Panc1 (cell line): ENCODE data around the gene ERICH4. TPM values are rescaled to one million over a fixed set of nuclear protein-coding genes. Genes with fewer than 3 reads are reported as not detected.

ENCODE experiments used
- ATAC-seq: fragments of 200-7000 bp; cut with Tn5 transposase; 2 replicates; pipeline ENCODE4 v1.9.1; 2020; ENCODE audit warnings: mild to moderate bottlenecking, moderate library complexity
- BruUV-seq: library from RNA; stranded (reverse); fragments of 400-500 nt; replicated peaks from 2 replicates; lab custom pipeline; 2021; lab: Mats Ljungman, UMichigan
- CTCF ChIA-PET: fragments of 300-600 bp; sonication (Branson Sonifier 250); formaldehyde crosslinking; loops from one replicate; lab custom pipeline; 2022; ENCODE audit warnings: antibody characterized with exemption; lab: Charles Lee
- POLR2A ChIA-PET: fragments of 300-600 bp; sonication (Branson Sonifier 250); formaldehyde crosslinking; loops from one replicate; lab custom pipeline; 2022; ENCODE audit warnings: antibody characterized with exemption; lab: Charles Lee
- DNase-seq: peaks from one replicate; pipeline ENCODE4 v3.0.0-alpha.2; 2010; ENCODE audit warnings: low read depth, low spot score
- H3K27ac ChIP-seq: 2 replicates; pipeline ENCODE4 v1.5.1; 2011; ENCODE audit warnings: mild to moderate bottlenecking, low read length, inconsistent platforms
- H3K27me3 ChIP-seq: fragments of 200-500 bp; sonication (Bioruptor generic); 2 replicates; pipeline ENCODE4 v1.6.0; 2014; ENCODE audit warnings: low read length, inconsistent platforms; ENCODE audit not compliant: control insufficient read depth, insufficient read depth
- H3K36me3 ChIP-seq: fragments of 200-500 bp; sonication (Bioruptor generic); 2 replicates; pipeline ENCODE4 v1.5.1; 2014; ENCODE audit warnings: inconsistent platforms, mild to moderate bottlenecking, low read length, moderate library complexity; ENCODE audit not compliant: control insufficient read depth, insufficient read depth
- H3K4me1 ChIP-seq: 2 replicates; pipeline ENCODE4 v1.5.1; 2011; ENCODE audit warnings: inconsistent platforms, mild to moderate bottlenecking, low read length, moderate library complexity; ENCODE audit not compliant: control insufficient read depth, insufficient read depth
- H3K4me3 ChIP-seq, 2 experiments: 2 replicates each; pipeline ENCODE4 v1.5.1; 2011 to 2012; ENCODE audit warnings: low read depth in 2 of 2, low read length in 2 of 2, mild to moderate bottlenecking in 2 of 2, inconsistent platforms in 1 of 2, moderate library complexity in 1 of 2
- H3K9me3 ChIP-seq: fragments of 200-500 bp; sonication (Bioruptor generic); 2 replicates; pipeline ENCODE4 v1.5.1; 2014; ENCODE audit warnings: low read depth, mild to moderate bottlenecking, inconsistent platforms, low read length, moderate library complexity; ENCODE audit not compliant: control insufficient read depth, insufficient read depth
- CTCF ChIP-seq: fragments of 450-650 bp; IDR thresholded peaks from 2 replicates; pipeline ENCODE4 v1.5.1; 2017; ENCODE audit warnings: mild to moderate bottlenecking
- POLR2AphosphoS5 ChIP-seq: IDR thresholded peaks from 2 replicates; pipeline ENCODE4 v1.6.1; 2012; ENCODE audit warnings: mild to moderate bottlenecking, low read depth, low read length, moderate library complexity
- REST ChIP-seq, 2 experiments: IDR thresholded peaks; 2 replicates each; pipeline ENCODE4 v1.6.1; 2011 to 2012; ENCODE audit warnings: low read depth in 2 of 2, control low read depth in 1 of 2, low read length in 1 of 2, mild to moderate bottlenecking in 1 of 2, moderate library complexity in 1 of 2; ENCODE audit not compliant: insufficient read depth in 1 of 2
- SIN3A ChIP-seq: IDR thresholded peaks from 2 replicates; pipeline ENCODE4 v1.6.1; 2012; ENCODE audit warnings: low read depth, mild to moderate bottlenecking, low read length, moderate library complexity, borderline replicate concordance; ENCODE audit not compliant: insufficient read depth
- TCF7L2 ChIP-seq: IDR thresholded peaks from 2 replicates; pipeline ENCODE4 v1.6.1; 2011; ENCODE audit warnings: mild to moderate bottlenecking, low read depth, low read length, inconsistent platforms
- in situ Hi-C: cut with HindIII; loops from 2 replicates; pipeline ENCODE4 v1.10.0; 2016; ENCODE audit warnings: low sequenced_read_pairs, low pct_unique_long_range_greater_than_20kb
- intact Hi-C: fragments of 100-400 bp; cut with micrococcal nuclease; formaldehyde crosslinking; loops from one replicate; pipeline ENCODE4 v1.10.0; 2022; ENCODE audit not compliant: unreplicated experiment
- total RNA-seq: library from RNA; stranded (reverse); gene quantifications from one replicate; pipeline ENCODE4 v1.2.1, GENCODE V29; 2021; ENCODE audit not compliant: unreplicated experiment

ERICH4 gene
- total RNA-seq, 1 experiment from 2014 or later: not detected

- intact Hi-C loops (no loop called here), in situ Hi-C loops (no loop called here)
- DNase-seq (peak; percentile 96), ATAC-seq (peak; percentile 98)
- TF ChIP-seq CTCF: no peak
- TF ChIP-seq SIN3A: peak; percentile 98; the same call in 1 of the 2 replicates
- no peak; the same call in 1 of the 2 replicates for TF ChIP-seq POLR2AphosphoS5
- TF ChIP-seq TCF7L2: no peak
- 0 out of 4 replicates have a peak, but pooled peaks of 1 of the 2 experiments have one; percentile 13 for TF ChIP-seq REST (IDR thresholded peaks at IDR 0.05; ENCODE audit: insufficient read depth in 1 of 2, low read depth in 2 of 2, low read length in 1 of 2)
- CTCF ChIA-PET: no interaction called here
- BruUV-seq: TSS peak; percentile 90
- Histone ChIP-seq H3K27me3 (no peaks in the 10 kb centered on the region), H3K36me3 (peaks cover 8% of the 10 kb centered on the region; the same call in 1 of the 2 replicates), H3K4me1 (no peaks in the 10 kb centered on the region), H3K4me3 (peak within 1 kb of the TSS; percentile 91 to 100), H3K27ac (peak within 1 kb of the TSS; percentile 96), H3K9me3 (no peaks in the 10 kb centered on the region)
- POLR2A ChIA-PET: no interaction called here
These were observed 45.6 kb upstream of the ERICH4 start, which contains the start of the genes BCKDHA and EXOSC5 for GRCh38 chr19:41397086-41398049. BCKDHA (plus strand) TSS chr19:41397818; CDS start chr19:41397828, 10 bp downstream. EXOSC5 (minus strand) TSS chr19:41397359; CDS start chr19:41397328, 31 bp downstream.

GRCh38 chr19:41398050-41398418 lies 44.9 kb upstream of the ERICH4 start:
- ChIA-PET CTCF (no interaction called here), POLR2A (no interaction called here)
- BruUV-seq: no TSS peak
- DNase-seq (no peak), ATAC-seq (no peak)
- H3K4me3 ChIP-seq: peak overlapping the region; percentile 91 to 100
- H3K27me3 ChIP-seq: no peaks in the 10 kb centered on the region
- H3K36me3 ChIP-seq: peaks cover 8% of the 10 kb centered on the region; the same call in 1 of the 2 replicates
- no peaks in the 10 kb centered on the region for H3K4me1 ChIP-seq
- peak overlapping the region; percentile 96 for H3K27ac ChIP-seq
- TF ChIP-seq POLR2AphosphoS5: no peak
- TF ChIP-seq SIN3A: no peak
- no peak for TF ChIP-seq CTCF
- no peak for TF ChIP-seq TCF7L2
- no peak for TF ChIP-seq REST (IDR thresholded peaks at IDR 0.05; ENCODE audit: insufficient read depth in 1 of 2, low read depth in 2 of 2, low read length in 1 of 2)
- H3K9me3 ChIP-seq: no peaks in the 10 kb centered on the region
- intact Hi-C loops: no loop called here
- in situ Hi-C loops: no loop called here
